Thoracic aorta (tissue), 2 donors: ENCODE measurements around the gene ERCC3. TPM values are rescaled to one million over a fixed set of nuclear protein-coding genes. Genes with fewer than 3 reads are reported as not detected.

Experiments used
- ATAC-seq: fragments of 150-250 bp; one replicate; pipeline ENCODE4 v1.8.0; 2017; ENCODE audit warnings: low read depth; ENCODE audit not compliant: insufficient number of reproducible peaks, low FRiP score
- DNase-seq: peaks from one replicate; pipeline ENCODE4 v3.0.0-alpha.2; 2020; ENCODE audit warnings: low spot score
- H3K27ac ChIP-seq, 2 donors: fragments of 200-600 bp; sonication (generic); 1 replicate in 1 of 2; 2 replicates in 1 of 2; pipeline ENCODE4 v1.5.1; 2016; ENCODE audit warnings: mild to moderate bottlenecking in 2 of 2, moderate library complexity in 2 of 2
- H3K27me3 ChIP-seq: fragments of 200-600 bp; sonication (generic); replicated peaks from 2 replicates; pipeline ENCODE4 v1.6.0; 2016; ENCODE audit warnings: mild to moderate bottlenecking; ENCODE audit not compliant: insufficient read depth
- H3K36me3 ChIP-seq: fragments of 200-600 bp; sonication (generic); one replicate; pipeline ENCODE4 v1.5.1; 2016
- H3K4me1 ChIP-seq, 2 donors: fragments of 200-600 bp; sonication (generic); 1 replicate in 1 of 2; 2 replicates in 1 of 2; pipeline versions ENCODE4 v1.5.1 to v1.6.0; 2016; ENCODE audit warnings: low read depth in 2 of 2, mild to moderate bottlenecking in 1 of 2; ENCODE audit not compliant: control insufficient read depth in 1 of 2
- H3K4me3 ChIP-seq: fragments of 200-600 bp; sonication (generic); 2 replicates; pipeline ENCODE4 v1.5.1; 2016; ENCODE audit warnings: mild to moderate bottlenecking
- H3K9me3 ChIP-seq: fragments of 200-600 bp; sonication (generic); 2 replicates; pipeline ENCODE4 v1.5.1; 2016
- CTCF ChIP-seq: fragments of 200-600 bp; sonication (generic); IDR thresholded peaks from one replicate; pipeline ENCODE4 v1.5.1; 2019; ENCODE audit warnings: antibody characterized with exemption
- total RNA-seq, 2 donors: library from RNA; depleted of rRNA; stranded (reverse); fragments of >200 nt; gene quantifications; one replicate each; pipeline versions ENCODE4 v1.1.0 to v1.2.3, GENCODE V29; 2016

ERCC3 gene
- total RNA-seq, 2 donors from 2014 or later: 36.7 to 63.7 TPM

- no peak for TF ChIP-seq CTCF
- no peak overlapping the region for H3K27ac ChIP-seq
- ATAC-seq (no peak), DNase-seq (no peak)
- H3K36me3 ChIP-seq: peaks cover 60% of the 10 kb centered on the region
- H3K4me3 ChIP-seq: no peak overlapping the region
- no peaks in the 10 kb centered on the region for H3K9me3 ChIP-seq
- no peaks in the 10 kb centered on the region for H3K27me3 ChIP-seq
- H3K4me1 ChIP-seq: no peaks in the 10 kb centered on the region
Observed at GRCh38 chr2:127314193-127314988, 20.4 kb upstream of the ERCC3 start.

GRCh38 chr2:127313406-127313805 is 19.5 kb upstream of the ERCC3 start:
- Histone ChIP-seq H3K27me3 (no peaks in the 10 kb centered on the region), H3K27ac (no peak overlapping the region), H3K9me3 (no peaks in the 10 kb centered on the region), H3K36me3 (peaks cover 67% of the 10 kb centered on the region), H3K4me3 (no peak overlapping the region), H3K4me1 (no peaks in the 10 kb centered on the region)
- no peak for TF ChIP-seq CTCF
- ATAC-seq (no peak), DNase-seq (no peak)

GRCh38 chr2:127310980-127311379 is 17.0 kb upstream of the ERCC3 start:
- TF ChIP-seq CTCF: no peak

GRCh38 chr2:127309468-127309867 is 15.5 kb upstream of the ERCC3 start:
- H3K9me3 ChIP-seq: no peaks in the 10 kb centered on the region
- H3K4me3 ChIP-seq: no peak overlapping the region
- peaks cover 57% of the 10 kb centered on the region for H3K36me3 ChIP-seq
- TF ChIP-seq CTCF: no peak
- no peak for ATAC-seq
- H3K4me1 ChIP-seq: no peaks in the 10 kb centered on the region
- no peak overlapping the region for H3K27ac ChIP-seq
- H3K27me3 ChIP-seq: no peaks in the 10 kb centered on the region
- DNase-seq: no peak

More at GRCh38 chr2:127310980-127311379, 17.0 kb upstream of the ERCC3 start:
- peaks cover 65% of the 10 kb centered on the region for H3K36me3 ChIP-seq
- no peaks in the 10 kb centered on the region for H3K27me3 ChIP-seq
- ATAC-seq (no peak), DNase-seq (no peak)
- H3K9me3 ChIP-seq: no peaks in the 10 kb centered on the region
- no peak overlapping the region for H3K27ac ChIP-seq
- H3K4me3 ChIP-seq: no peak overlapping the region
- H3K4me1 ChIP-seq: no peaks in the 10 kb centered on the region

GRCh38 chr2:127308586-127309138 is 14.7 kb upstream of the ERCC3 start:
- DNase-seq (no peak), ATAC-seq (no peak)
- Histone ChIP-seq H3K36me3 (peaks cover 49% of the 10 kb centered on the region), H3K27me3 (no peaks in the 10 kb centered on the region), H3K27ac (no peak overlapping the region), H3K4me1 (no peaks in the 10 kb centered on the region), H3K9me3 (no peaks in the 10 kb centered on the region), H3K4me3 (no peak overlapping the region)
- TF ChIP-seq CTCF: no peak
